ENCODE measurements around the gene EPHB3.

EPHB3 gene

GRCh38 chr3:184596233-184596632, 34.6 kb downstream of the EPHB3 start:
- no peaks in the 10 kb centered on the region for H3K9me2 ChIP-seq (ENCODE audit: low read depth, low read length)
- H3K27me3 ChIP-seq (ENCODE audit: insufficient read depth, low read length), result 0 out of 2 replicates have a peak, but pooled peaks cover 3% of the 10 kb centered on the region
- no peak overlapping the region for H3K4me2 ChIP-seq (ENCODE audit: low read length)
- H3K36me3 ChIP-seq (ENCODE audit: insufficient read depth, low read length), result no peaks in the 10 kb centered on the region
- no peak overlapping the region for H3K9ac ChIP-seq (ENCODE audit: low read length)
- H3K9me3 ChIP-seq (ENCODE audit: low read length), result no peaks in the 10 kb centered on the region
- no peak overlapping the region for H2AFZ ChIP-seq (ENCODE audit: low read length)
- no peaks in the 10 kb centered on the region for H3K79me2 ChIP-seq (ENCODE audit: insufficient read depth, low read length)
- H3F3A ChIP-seq (ENCODE audit: insufficient read depth, low read length), result no peaks in the 10 kb centered on the region
- H4K20me1 ChIP-seq (ENCODE audit: insufficient read depth, low read length), result no peaks in the 10 kb centered on the region
- TF ChIP-seq CTCF (IDR thresholded peaks at IDR 0.05; ENCODE audit: low read length) (no peak), EZH2 (IDR thresholded peaks at IDR 0.05; ENCODE audit: borderline replicate concordance, low read length) (no peak)
- no peaks in the 10 kb centered on the region for H3K4me1 ChIP-seq (ENCODE audit: insufficient read depth, low read length, severe bottlenecking)
- H3K4me3 ChIP-seq (ENCODE audit: low read depth, low read length, poor library complexity, severe bottlenecking), result no peak overlapping the region
- H3K27ac ChIP-seq (ENCODE audit: low read depth, low read length, poor library complexity, severe bottlenecking), result no peak overlapping the region

- Histone ChIP-seq H3K4me1 (ENCODE audit: insufficient read depth, low read length, severe bottlenecking) (no peaks in the 10 kb centered on the region), H3K27me3 (ENCODE audit: insufficient read depth, low read length) (0 out of 2 replicates have a peak, but pooled peaks cover 3% of the 10 kb centered on the region), H3K9ac (ENCODE audit: low read length) (no peak overlapping the region), H2AFZ (ENCODE audit: low read length) (no peak overlapping the region), H3K9me2 (ENCODE audit: low read depth, low read length) (no peaks in the 10 kb centered on the region), H3K9me3 (ENCODE audit: low read length) (no peaks in the 10 kb centered on the region), H3K27ac (ENCODE audit: low read depth, low read length, poor library complexity, severe bottlenecking) (no peak overlapping the region), H3K79me2 (ENCODE audit: insufficient read depth, low read length) (no peaks in the 10 kb centered on the region), H3F3A (ENCODE audit: insufficient read depth, low read length) (no peaks in the 10 kb centered on the region), H3K36me3 (ENCODE audit: insufficient read depth, low read length) (no peaks in the 10 kb centered on the region), H3K4me2 (ENCODE audit: low read length) (no peak overlapping the region), H4K20me1 (ENCODE audit: insufficient read depth, low read length) (no peaks in the 10 kb centered on the region), H3K4me3 (ENCODE audit: low read depth, low read length, poor library complexity, severe bottlenecking) (no peak overlapping the region)
- TF ChIP-seq CTCF (IDR thresholded peaks at IDR 0.05; ENCODE audit: low read length) (no peak), EZH2 (IDR thresholded peaks at IDR 0.05; ENCODE audit: borderline replicate concordance, low read length) (no peak)
Observed at GRCh38 chr3:184596886-184597575, 35.4 kb downstream of the EPHB3 start.

- H3K27me3 ChIP-seq (ENCODE audit: insufficient read depth, low read length), result peaks cover 10% of the 10 kb centered on the region; the same call in 1 of the 2 replicates
- no peaks in the 10 kb centered on the region for H3K4me1 ChIP-seq (ENCODE audit: insufficient read depth, low read length, severe bottlenecking)
- no peaks in the 10 kb centered on the region for H3K9me3 ChIP-seq (ENCODE audit: low read length)
- no peak for TF ChIP-seq EZH2 (IDR thresholded peaks at IDR 0.05; ENCODE audit: borderline replicate concordance, low read length)
- TF ChIP-seq CTCF (IDR thresholded peaks at IDR 0.05; ENCODE audit: low read length), result no peak
- no peak overlapping the region for H3K9ac ChIP-seq (ENCODE audit: low read length)
- no peaks in the 10 kb centered on the region for H3K79me2 ChIP-seq (ENCODE audit: insufficient read depth, low read length)
- no peaks in the 10 kb centered on the region for H3K36me3 ChIP-seq (ENCODE audit: insufficient read depth, low read length)
- H4K20me1 ChIP-seq (ENCODE audit: insufficient read depth, low read length), result no peaks in the 10 kb centered on the region
- H3K4me3 ChIP-seq (ENCODE audit: low read depth, low read length, poor library complexity, severe bottlenecking), result no peak overlapping the region
- H3K4me2 ChIP-seq (ENCODE audit: low read length), result no peak overlapping the region
- H3K27ac ChIP-seq (ENCODE audit: low read depth, low read length, poor library complexity, severe bottlenecking), result no peak overlapping the region
- no peaks in the 10 kb centered on the region for H3F3A ChIP-seq (ENCODE audit: insufficient read depth, low read length)
- H2AFZ ChIP-seq (ENCODE audit: low read length), result no peak overlapping the region
- H3K9me2 ChIP-seq (ENCODE audit: low read depth, low read length), result no peaks in the 10 kb centered on the region
Observed at GRCh38 chr3:184597829-184598573, 36.4 kb downstream of the EPHB3 start.

All from OCI-LY1 (cell line).